Measurements from ENCODE around the gene KCNH3. TPM values are rescaled to one million over a fixed set of nuclear protein-coding genes. Genes with fewer than 3 reads are reported as not detected.

KCNH3 gene
- total and polyA plus RNA-seq, 2 donors (not counting 3 experiments of a cell fraction or from before 2014, with no cell fraction given) = 0.13 to 0.14 TPM

- Histone ChIP-seq H3K9ac (replicated peaks; ENCODE audit: extremely low read depth, insufficient read depth, low read length) (peak overlapping the region; percentile 34), H3K4me1 (ENCODE audit: control insufficient read depth, extremely low read depth, insufficient read depth, low read length) (peaks cover 38% of the 10 kb centered on the region), H3K4me2 (ENCODE audit: insufficient read depth, low read length) (peak overlapping the region; percentile 75), H2AFZ (ENCODE audit: low read depth, low read length) (no peak overlapping the region), H3K9me1 (replicated peaks; ENCODE audit: control insufficient read depth, extremely low read depth, insufficient read depth, low read length) (no peaks in the 10 kb centered on the region), H3K27me3 (ENCODE audit: control insufficient read depth in 2 of 2, insufficient read depth in 2 of 2, low read length in 2 of 2) (no peaks in the 10 kb centered on the region), H4K20me1 (replicated peaks; ENCODE audit: control insufficient read depth, extremely low read depth, insufficient read depth, low read length) (no peaks in the 10 kb centered on the region), H3K9me3 (replicated peaks; ENCODE audit: control insufficient read depth, insufficient read depth, low read length) (no peaks in the 10 kb centered on the region), H3K36me3 (ENCODE audit: control insufficient read depth in 2 of 2, extremely low read depth in 1 of 2, insufficient read depth in 2 of 2, low read length in 2 of 2) (peaks cover 3 to 9% of the 10 kb centered on the region in 2 experiments), H3K79me2 (ENCODE audit: control insufficient read depth, insufficient read depth, low read length) (no peaks in the 10 kb centered on the region), H3K27ac (ENCODE audit: insufficient read depth, low read depth, low read length) (peak overlapping the region; percentile 62), H3K4me3 (replicated peaks in 1 of 3; ENCODE audit: insufficient read depth in 1 of 3, low read depth in 1 of 3, low read length in 3 of 3) (no peak overlapping the region)
- intact Hi-C loops (cut with micrococcal nuclease) = loop anchor here (1.0 to 10.0 kb wide), 3 partner anchors 26 to 230 kb away; no protein-coding TSS in a partner anchor
- dilution Hi-C loops (cut with MboI; ENCODE audit: extremely low pct_ligation_motif_present, low sequenced_read_pairs) = loop anchor here (25.0 kb wide), 1 partner anchor 153 kb away; the partner anchor contains the start of gene SPATS2
- no TSS peak for BruUV-seq (replicated peaks)
- ChIA-PET CTCF (interaction anchor here (0.8 to 11.1 kb wide), 12 partner anchors 11 to 184 kb away, joined by 3 to 679 read pairs (median 20); partner anchors contain the start of genes C1QL4, DNAJC22 and SPATS2), POLR2A (interaction anchor here (1.0 kb wide), 1 partner anchor 148 kb away, joined by 3 read pairs; the partner anchor contains the start of gene SPATS2)
- DNase-seq (ENCODE audit: low read depth, low spot score) (peak; percentile 83), FAIRE-seq (peak; percentile 70)
- TF ChIP-seq, protein P1, sequence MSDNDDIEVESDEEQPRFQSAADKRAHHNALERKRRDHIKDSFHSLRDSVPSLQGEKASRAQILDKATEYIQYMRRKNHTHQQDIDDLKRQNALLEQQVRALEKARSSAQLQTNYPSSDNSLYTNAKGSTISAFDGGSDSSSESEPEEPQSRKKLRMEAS (IDR thresholded peaks at IDR 0.05; ENCODE audit: insufficient read depth, insufficient read length) = no peak
- TF ChIP-seq EZH2 (IDR thresholded peaks at IDR 0.05; ENCODE audit: borderline replicate concordance, low read depth, low read length, severe bottlenecking) (no peak), POLR2AphosphoS5 (IDR thresholded peaks at IDR 0.05; ENCODE audit: insufficient read depth, low read depth, low read length) (peak; percentile 78), MYC (IDR thresholded peaks at IDR 0.05; ENCODE audit: low read depth, low read length) (no peak), POLR2A (IDR thresholded peaks at IDR 0.05; ENCODE audit: low read depth, low read length) (no peak), FOS (IDR thresholded peaks at IDR 0.05; ENCODE audit: borderline replicate concordance, insufficient read depth, low read length) (peak; percentile 92), JUN (IDR thresholded peaks at IDR 0.05; ENCODE audit: borderline replicate concordance, insufficient read depth, insufficient read length, low read depth) (peak; percentile 71), GATA2 (IDR thresholded peaks at IDR 0.05; ENCODE audit: insufficient read depth, insufficient read length, low read depth, low read length) (no peak)
Observed at GRCh38 chr12:49515266-49515665, 23.6 kb upstream of the KCNH3 start.

Measured in endothelial cell of umbilical vein (primary cell).